T-helper 1 cell treated with Interleukin-12 subunit alpha and Interleukin-12 subunit beta and Interleukin-4 antibody, amounts not matched to agents 30 μg/mL and 1 μg/mL, for 36 hours (primary cell): Measurements from ENCODE around the gene TLCD3A.
"Not testable (repeated sequence)": the region's sequence is repeated elsewhere in the genome, so short reads cannot be mapped to it uniquely, and the experiment has no call there.

ENCODE experiments used
- H3K27ac Mint-ChIP-seq: one replicate; pipeline ENCODE4 v1.8.0; 2021; ENCODE audit warnings: mild to moderate bottlenecking, mixed read lengths
- H3K27me3 Mint-ChIP-seq: one replicate; pipeline ENCODE4 v1.8.0; 2021; ENCODE audit warnings: low read depth, mixed read lengths
- H3K36me3 Mint-ChIP-seq: one replicate; pipeline ENCODE4 v1.8.0; 2021; ENCODE audit warnings: low read depth, mixed read lengths
- H3K4me1 Mint-ChIP-seq: one replicate; pipeline ENCODE4 v1.8.0; 2021; ENCODE audit warnings: low read depth, mixed read lengths
- H3K4me3 Mint-ChIP-seq: one replicate; pipeline ENCODE4 v1.8.0; 2021; ENCODE audit warnings: mild to moderate bottlenecking, moderate library complexity, mixed read lengths
- H3K9me3 Mint-ChIP-seq: one replicate; pipeline ENCODE4 v1.8.0; 2021; ENCODE audit warnings: mixed read lengths

The TLCD3A gene

DNA sequence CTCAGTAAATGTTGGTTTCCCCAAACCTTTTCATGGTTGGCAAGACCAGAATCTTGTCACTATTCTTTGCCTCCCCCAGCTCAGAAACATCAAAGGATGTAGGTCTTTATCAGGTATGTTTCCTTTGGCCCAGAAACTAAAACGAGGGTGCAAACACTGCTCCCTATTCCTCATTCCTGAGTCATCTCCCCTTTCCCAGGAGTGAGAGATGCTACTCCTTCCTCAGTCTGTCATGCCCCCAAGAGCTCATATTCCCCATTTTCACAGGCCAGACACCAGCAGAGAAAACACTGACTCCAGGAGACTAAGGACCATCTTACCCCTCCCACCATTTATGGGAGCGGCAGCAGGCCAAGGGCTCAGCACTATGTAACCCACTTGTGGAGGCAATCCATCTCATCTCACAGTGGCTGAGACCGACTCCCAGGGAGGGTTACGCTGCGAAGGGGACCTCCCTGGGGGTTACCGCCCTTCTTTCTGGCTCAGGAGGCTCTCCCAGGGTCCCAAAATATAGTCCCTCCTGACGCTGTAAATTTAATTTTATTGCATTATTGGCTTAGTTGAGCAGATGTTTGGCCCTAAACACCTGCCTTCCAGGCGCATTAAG, 18.1 kb downstream of the TLCD3A start:
- peaks cover 27% of the 10 kb centered on the region for H3K36me3 Mint-ChIP-seq
- H3K4me3 Mint-ChIP-seq, result peak overlapping the region; percentile 96
- peaks cover 8% of the 10 kb centered on the region for H3K9me3 Mint-ChIP-seq
- no peaks in the 10 kb centered on the region for H3K27me3 Mint-ChIP-seq
- peaks cover 26% of the 10 kb centered on the region for H3K4me1 Mint-ChIP-seq
- peak overlapping the region; percentile 50 for H3K27ac Mint-ChIP-seq

DNA sequence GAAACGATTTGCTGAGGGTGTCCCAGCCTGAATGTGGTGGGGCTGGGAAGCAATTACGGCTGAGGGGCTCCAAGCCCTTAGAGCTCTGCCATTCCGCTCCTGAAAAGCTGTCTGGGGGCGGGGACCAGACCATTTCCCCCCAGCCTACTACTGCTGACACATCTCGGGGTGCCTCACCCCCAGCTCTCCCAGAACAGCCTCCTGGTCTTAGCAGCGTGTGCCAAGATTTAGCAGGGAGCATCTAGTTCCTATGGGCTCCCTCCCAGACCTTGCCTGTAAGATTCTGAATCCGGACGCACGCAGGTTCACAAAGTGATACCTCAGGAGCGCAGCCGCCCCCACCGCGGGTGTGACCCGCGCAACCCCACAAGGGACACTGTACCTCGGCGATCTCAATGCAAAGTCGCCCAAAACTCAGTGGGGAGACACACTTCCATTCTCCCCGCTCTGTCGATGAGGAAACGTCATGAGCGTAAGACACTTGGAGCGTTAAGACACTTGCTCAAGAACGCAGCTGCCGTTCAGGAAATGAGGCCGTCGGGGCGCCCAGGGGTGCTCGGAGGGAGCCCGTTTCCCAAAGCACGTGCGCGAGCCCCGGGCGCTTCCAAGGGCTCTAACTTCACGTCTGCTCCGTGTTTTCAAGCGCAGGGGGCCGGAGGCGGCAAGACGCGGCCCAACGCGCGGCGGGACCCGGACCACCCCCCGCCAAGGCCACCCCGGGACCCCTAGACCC, 19.0 kb downstream of the TLCD3A start:
- Mint-ChIP-seq H3K27me3 (no peaks in the 10 kb centered on the region), H3K4me1 (peaks cover 26% of the 10 kb centered on the region), H3K9me3 (peaks cover 8% of the 10 kb centered on the region), H3K27ac (peak overlapping the region; percentile 95), H3K4me3 (peak overlapping the region; percentile 96), H3K36me3 (peaks cover 30% of the 10 kb centered on the region)

DNA sequence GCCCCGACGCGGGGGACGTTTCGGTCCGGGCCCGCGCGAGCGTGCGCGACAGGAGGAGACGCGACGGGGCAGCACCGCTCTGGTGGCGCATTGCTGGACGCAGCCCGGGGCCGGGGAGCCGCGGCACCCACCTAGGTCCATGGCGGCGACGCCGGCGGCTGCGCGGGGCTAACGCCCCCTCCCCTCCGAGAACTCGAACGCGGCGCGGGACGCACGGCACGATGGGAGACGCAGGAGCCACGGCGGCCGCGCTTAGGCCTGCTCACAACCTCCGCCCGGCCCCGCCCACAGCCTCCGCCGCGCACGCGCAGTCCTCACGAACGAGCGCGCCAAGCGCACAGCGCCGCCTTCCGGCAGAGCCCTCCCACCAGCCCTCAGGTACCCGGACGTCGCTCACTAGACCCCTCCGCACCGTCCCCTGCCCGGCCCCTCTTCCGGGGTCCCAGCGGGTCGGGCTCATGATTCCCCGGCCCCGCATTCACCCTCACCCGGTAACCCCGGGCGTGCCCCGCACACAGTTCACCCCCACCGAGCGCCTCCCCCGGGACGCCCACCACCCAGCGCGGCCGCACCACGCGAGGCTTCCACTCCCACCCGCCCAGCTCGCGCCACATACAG, 19.7 kb downstream of the TLCD3A start, which contains the start of gene GEMIN4:
Gene GEMIN4, minus strand, starts transcription at position 263 of the 618 bp plus-strand sequence. Its CDS starts 122 bp downstream, at position 141.
- Mint-ChIP-seq H3K4me1 (peaks cover 26% of the 10 kb centered on the region), H3K4me3 (peak within 1 kb of the TSS; percentile 96), H3K9me3 (peaks cover 8% of the 10 kb centered on the region), H3K36me3 (peaks cover 35% of the 10 kb centered on the region), H3K27me3 (no peaks in the 10 kb centered on the region), H3K27ac (peak within 1 kb of the TSS; percentile 95)

DNA sequence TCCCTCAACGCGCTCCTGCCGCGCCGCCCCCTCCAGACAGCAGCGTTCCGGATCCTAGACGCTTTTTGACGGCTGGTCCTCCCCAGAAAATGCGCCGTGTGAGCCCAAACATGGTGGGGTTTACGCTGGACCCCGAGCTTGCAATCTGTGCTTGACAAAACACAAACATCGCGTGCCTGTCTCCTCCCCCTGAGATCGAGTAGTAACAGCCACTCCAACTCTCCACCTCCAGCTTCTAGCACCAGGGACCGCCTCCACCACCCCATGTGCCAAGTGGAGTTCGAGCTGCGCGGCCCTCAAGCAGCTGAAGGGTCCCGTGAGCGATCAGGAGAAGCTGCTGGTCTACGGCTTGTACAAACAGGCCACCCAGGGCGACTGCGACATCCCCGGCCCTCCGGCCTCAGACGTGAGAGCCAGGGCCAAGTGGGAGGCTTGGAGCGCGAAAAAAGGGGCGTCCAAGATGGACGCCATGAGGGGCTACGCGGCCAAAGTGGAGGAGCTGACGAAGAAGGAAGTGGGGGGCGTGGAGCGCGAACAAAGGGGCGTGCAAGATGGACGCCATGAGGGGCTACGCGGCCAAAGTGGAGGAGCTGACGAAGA, 20.3 kb downstream of the TLCD3A start:
- peaks cover 26% of the 10 kb centered on the region for H3K4me1 Mint-ChIP-seq
- H3K27ac Mint-ChIP-seq, result peak overlapping the region; percentile 91
- no peaks in the 10 kb centered on the region for H3K27me3 Mint-ChIP-seq
- peak overlapping the region; percentile 91 for H3K4me3 Mint-ChIP-seq
- peaks cover 8% of the 10 kb centered on the region for H3K9me3 Mint-ChIP-seq
- H3K36me3 Mint-ChIP-seq, result peaks cover 32% of the 10 kb centered on the region

DNA sequence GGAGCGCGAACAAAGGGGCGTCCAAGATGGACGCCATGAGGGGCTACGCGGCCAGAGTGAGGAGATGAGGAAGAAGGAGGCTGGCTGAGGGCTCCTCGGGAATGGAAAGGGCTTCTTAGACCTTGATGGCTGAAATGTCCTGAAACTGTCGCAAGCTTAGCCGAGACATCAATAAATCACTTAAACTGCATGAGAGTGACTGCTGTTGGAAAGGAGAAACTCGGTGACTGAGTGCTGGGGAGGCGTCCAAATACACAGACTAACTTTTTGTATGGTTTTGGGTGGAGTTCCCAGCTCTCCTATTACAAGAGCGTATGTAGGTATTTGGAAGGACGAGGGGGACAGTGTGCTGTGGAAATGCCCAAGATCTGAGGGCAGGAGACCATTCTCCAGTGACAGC, 21.0 kb downstream of the TLCD3A start:
- Mint-ChIP-seq H3K36me3 (peaks cover 25% of the 10 kb centered on the region), H3K4me3 (peak overlapping the region; percentile 44), H3K27ac (peak overlapping the region; percentile 63)

DNA sequence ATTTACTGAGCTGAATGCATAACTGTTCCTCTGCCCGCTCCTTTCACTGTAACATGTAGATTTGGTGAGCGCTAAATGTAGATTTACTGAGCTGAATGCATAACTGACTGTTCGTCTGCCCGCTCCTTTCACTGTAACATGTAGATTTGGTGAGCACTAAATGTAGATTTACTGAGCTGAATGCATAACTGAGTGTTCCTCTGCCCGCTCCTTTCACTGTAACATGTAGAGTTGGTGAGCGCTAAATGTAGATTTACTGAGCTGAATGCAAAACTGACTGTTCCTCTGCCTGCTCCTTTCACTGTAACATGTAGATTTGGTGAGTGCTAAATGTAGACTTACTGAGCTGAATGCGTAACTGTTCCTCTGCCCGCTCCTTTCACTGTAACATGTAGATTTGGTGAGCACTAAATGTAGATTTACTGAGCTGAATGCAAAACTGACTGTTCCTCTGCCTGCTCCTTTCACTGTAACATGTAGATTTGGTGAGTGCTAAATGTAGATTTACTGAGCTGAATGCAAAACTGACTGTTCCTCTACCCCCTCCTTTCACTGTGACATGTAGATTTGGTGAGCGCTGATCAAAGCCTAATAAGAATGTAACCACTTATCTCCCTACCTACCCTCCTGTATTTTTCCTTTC, 23.0 kb downstream of the TLCD3A start:
- Mint-ChIP-seq H3K36me3 (peaks cover 20% of the 10 kb centered on the region), H3K4me1 (peaks cover 14% of the 10 kb centered on the region)
- not testable (repeated sequence) for H3K27me3 Mint-ChIP-seq, H3K4me3 Mint-ChIP-seq, H3K27ac Mint-ChIP-seq, H3K9me3 Mint-ChIP-seq

More for the DNA sequence above, 21.0 kb downstream of the TLCD3A start:
- H3K4me1 Mint-ChIP-seq, result peaks cover 25% of the 10 kb centered on the region
- no peaks in the 10 kb centered on the region for H3K27me3 Mint-ChIP-seq
- H3K9me3 Mint-ChIP-seq, result peaks cover 3% of the 10 kb centered on the region

DNA sequence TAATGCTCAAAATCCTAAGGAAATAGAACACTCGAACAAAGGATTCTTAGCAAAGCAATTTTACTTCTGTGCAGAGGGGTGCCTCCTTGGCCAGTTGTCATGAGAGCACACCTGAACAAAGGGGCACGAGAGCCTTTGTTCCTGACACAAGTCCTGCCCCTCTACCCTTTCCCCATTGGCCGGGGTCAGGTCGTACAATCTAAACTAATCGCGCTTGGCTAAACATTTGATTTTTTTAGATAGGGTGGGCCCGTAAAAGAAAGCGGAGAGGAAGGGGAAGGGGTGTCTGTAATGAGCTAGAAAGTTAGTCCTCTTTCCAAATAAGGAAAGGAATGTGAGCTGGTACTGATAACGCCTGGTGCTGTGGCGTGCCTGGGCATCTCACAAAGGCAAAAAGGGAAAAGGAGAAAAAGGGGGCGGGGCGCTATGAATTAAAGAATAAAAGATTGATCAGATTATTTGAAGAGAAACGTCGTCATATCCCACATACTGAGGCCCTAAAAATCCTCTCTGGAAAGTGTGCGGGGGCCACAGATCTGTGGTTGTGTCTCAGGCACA, 23.7 kb downstream of the TLCD3A start:
- H3K36me3 Mint-ChIP-seq, result peaks cover 25% of the 10 kb centered on the region
- H3K4me3 Mint-ChIP-seq, H3K4me1 Mint-ChIP-seq, H3K9me3 Mint-ChIP-seq, H3K27ac Mint-ChIP-seq, H3K27me3 Mint-ChIP-seq: not testable (repeated sequence)

DNA sequence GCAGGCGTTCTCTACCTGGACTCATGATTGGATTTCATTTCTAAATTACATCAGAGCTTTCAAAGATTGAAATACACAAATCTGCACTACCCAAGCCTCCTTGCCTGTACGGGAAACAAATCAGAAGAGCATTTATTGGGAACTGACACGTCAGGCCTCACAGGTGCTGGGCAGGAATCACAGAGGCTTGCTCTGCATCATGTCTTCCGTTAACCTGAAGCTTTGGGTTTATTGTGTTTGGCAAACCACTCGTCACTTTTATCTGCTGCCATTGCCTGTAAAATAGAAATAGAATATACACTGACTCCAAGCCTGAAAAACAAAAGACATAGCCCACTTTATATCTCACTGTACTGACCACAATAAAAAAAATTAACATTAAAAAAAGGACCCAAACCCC, 27.6 kb downstream of the TLCD3A start:
- Mint-ChIP-seq H3K27ac (no peak overlapping the region), H3K27me3 (no peaks in the 10 kb centered on the region), H3K4me1 (no peaks in the 10 kb centered on the region), H3K4me3 (no peak overlapping the region), H3K9me3 (no peaks in the 10 kb centered on the region), H3K36me3 (peaks cover 35% of the 10 kb centered on the region)

DNA sequence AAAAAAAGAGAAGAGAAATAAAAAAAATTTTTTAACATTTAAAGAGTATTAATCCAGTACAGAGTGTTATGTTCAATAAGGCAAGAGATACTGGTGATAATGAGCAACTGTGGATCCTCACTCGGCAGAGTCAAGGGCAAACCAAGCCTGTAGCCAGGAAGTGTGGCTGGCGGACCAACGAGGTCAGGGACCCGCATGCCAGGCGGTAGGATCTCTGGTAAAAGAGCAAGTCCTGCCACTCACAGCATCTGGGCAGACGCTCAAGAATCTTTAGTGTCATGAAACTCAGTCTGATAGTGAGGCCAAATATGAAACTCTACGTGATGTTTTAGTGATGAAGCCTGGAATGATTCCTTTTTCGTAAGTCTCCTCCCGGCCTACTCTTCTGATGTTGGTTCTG, 28.0 kb downstream of the TLCD3A start:
- Mint-ChIP-seq H3K36me3 (peaks cover 39% of the 10 kb centered on the region), H3K27ac (no peak overlapping the region), H3K4me1 (no peaks in the 10 kb centered on the region), H3K27me3 (no peaks in the 10 kb centered on the region), H3K9me3 (no peaks in the 10 kb centered on the region), H3K4me3 (no peak overlapping the region)

DNA sequence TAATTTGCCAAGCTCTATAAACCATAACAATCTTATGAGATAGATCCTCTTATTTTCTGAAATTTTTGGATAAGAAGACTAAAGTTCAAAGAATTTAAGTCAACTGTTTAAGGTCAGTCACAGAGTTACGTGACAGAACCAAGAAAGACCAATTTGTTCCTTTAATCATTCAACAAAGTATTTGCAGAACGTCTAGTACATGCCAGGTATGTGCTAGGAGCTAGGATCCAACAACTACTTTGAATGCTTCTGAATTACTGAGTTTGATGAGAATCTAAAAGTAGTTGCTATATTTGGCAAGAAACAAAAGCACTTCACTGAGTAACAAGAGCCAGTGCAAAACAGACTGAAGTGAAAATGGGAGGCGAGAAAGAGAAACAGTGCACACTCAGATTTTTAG, 34.7 kb downstream of the TLCD3A start:
- no peak overlapping the region for H3K27ac Mint-ChIP-seq
- H3K4me1 Mint-ChIP-seq, result no peaks in the 10 kb centered on the region
- no peaks in the 10 kb centered on the region for H3K27me3 Mint-ChIP-seq
- peaks cover 34% of the 10 kb centered on the region for H3K36me3 Mint-ChIP-seq
- no peaks in the 10 kb centered on the region for H3K9me3 Mint-ChIP-seq
- no peak overlapping the region for H3K4me3 Mint-ChIP-seq

DNA sequence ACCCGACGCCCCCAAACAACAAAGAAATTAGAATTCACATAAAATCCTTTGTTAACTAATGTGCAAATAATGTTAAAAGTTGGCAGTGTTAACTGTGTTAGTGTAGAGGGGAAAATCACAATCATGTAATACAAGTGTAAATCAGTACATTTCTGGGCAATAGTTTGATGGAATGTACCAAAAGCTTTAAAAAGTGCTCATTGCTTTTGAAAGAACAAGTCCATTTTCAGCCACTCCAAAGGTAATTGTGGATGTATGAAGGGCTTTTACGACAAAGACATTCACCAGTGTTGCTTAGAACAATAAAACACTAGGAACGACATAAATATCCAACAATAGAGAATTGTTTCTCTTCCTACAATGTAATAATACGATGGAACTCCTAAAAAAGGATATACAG, 40.6 kb downstream of the TLCD3A start:
- H3K4me1 Mint-ChIP-seq, result peaks cover 21% of the 10 kb centered on the region
- peaks cover 48% of the 10 kb centered on the region for H3K36me3 Mint-ChIP-seq
- no peak overlapping the region for H3K27ac Mint-ChIP-seq
- H3K27me3 Mint-ChIP-seq, result no peaks in the 10 kb centered on the region
- no peaks in the 10 kb centered on the region for H3K9me3 Mint-ChIP-seq
- no peak overlapping the region for H3K4me3 Mint-ChIP-seq

DNA sequence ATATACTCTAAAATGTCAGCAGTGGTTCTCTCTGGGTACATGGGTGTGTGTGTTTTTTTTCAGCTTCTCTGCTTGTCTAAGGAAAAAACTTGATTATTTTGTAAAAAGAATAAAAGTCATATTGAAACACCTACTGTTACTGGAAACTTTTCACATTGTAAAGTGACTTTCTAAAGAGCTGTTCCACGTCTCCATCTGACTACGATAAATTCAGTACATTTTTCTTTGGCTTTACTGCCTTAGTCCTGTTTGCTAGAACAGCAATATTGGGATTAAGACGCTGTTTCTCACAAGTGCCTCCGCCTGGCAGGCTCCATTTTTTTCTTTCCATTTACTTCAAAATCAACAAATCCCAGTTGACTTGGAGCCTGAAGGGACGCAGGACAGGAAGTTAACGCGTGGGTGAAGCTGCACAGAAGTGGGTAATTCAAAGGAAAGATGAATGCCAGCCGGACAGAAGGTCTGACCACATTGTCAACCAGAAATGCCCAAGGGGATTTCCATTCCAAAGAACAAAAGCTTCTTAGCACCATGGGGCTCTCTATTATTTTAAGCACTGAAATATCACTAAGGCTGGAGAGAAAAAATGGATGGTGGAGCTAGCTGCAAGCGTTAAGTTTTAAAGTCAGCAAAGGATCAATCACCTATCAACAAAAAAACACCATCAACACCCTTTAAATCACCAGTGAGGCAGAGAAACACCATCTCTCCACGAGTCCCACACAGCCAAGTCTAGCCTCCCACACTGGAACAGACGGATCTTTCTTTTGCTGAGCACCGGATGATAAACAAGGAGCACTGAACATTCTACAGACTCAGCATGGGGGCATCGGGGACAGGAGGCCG, 41.3 kb downstream of the TLCD3A start:
- peaks cover 50% of the 10 kb centered on the region for H3K36me3 Mint-ChIP-seq
- H3K4me3 Mint-ChIP-seq, result peak overlapping the region; percentile 37
- H3K9me3 Mint-ChIP-seq, result no peaks in the 10 kb centered on the region
- H3K4me1 Mint-ChIP-seq, result peaks cover 21% of the 10 kb centered on the region
- H3K27ac Mint-ChIP-seq, result peak overlapping the region; percentile 60
- no peaks in the 10 kb centered on the region for H3K27me3 Mint-ChIP-seq

DNA sequence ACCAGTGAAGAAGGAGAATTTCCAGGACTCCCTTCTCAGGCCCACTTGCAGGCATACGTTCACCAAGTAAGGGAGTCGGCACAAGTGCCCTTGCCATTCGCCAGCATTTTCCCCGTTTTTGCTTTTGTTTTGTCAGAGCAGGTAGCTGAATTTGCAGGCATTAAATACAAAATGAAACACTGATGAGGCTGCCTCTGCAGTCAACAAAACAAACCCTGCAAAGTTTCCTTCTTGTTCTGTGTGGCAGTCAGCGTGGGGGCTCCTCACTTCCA, 41.9 kb downstream of the TLCD3A start:
- Mint-ChIP-seq H3K36me3 (peaks cover 47% of the 10 kb centered on the region), H3K9me3 (no peaks in the 10 kb centered on the region), H3K27me3 (no peaks in the 10 kb centered on the region), H3K27ac (no peak overlapping the region), H3K4me3 (peak overlapping the region; percentile 37), H3K4me1 (peaks cover 21% of the 10 kb centered on the region)

DNA sequence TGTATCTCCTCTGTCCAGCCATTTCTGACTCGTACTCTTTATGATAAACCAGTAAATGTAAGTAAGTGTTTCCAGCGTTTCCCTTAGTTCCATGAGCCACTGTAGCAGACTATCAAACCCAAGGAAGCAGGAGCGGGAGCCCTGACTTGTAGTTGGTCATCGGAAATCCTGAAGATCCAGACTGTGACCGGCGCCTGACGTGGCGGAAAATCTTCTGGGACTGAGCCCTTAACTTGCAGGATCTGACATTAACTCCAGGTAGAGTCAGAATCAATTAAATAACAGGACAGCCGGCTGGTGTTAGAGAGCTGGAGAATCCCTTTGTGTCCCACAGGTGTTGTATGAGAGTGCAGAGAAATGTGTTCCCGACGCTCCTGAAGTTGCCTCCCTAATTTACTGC, 45.7 kb downstream of the TLCD3A start:
- H3K36me3 Mint-ChIP-seq, result peaks cover 38% of the 10 kb centered on the region
- no peaks in the 10 kb centered on the region for H3K9me3 Mint-ChIP-seq
- H3K4me3 Mint-ChIP-seq, result no peak overlapping the region
- H3K4me1 Mint-ChIP-seq, result peaks cover 31% of the 10 kb centered on the region
- H3K27me3 Mint-ChIP-seq, result no peaks in the 10 kb centered on the region
- H3K27ac Mint-ChIP-seq, result no peak overlapping the region
